AG04450 (cell line): ENCODE data around the gene RHEX. TPM values are rescaled to one million over a fixed set of nuclear protein-coding genes. Genes with fewer than 3 reads are reported as not detected.

Experiments
- CTCF ChIA-PET: fragments of 300-600, 350-600 bp; formaldehyde crosslinking; extraction: SDS; loops from one replicate; lab custom pipeline; 2022; ENCODE audit warnings: antibody characterized with exemption, inconsistent platforms; lab: Charles Lee
- POLR2A ChIA-PET: fragments of 350-600 bp; formaldehyde crosslinking; extraction: SDS; loops from one replicate; lab custom pipeline; 2021; ENCODE audit warnings: antibody characterized with exemption, inconsistent platforms; lab: Yijun Ruan, JAX
- DNase-seq: peaks from one replicate; pipeline ENCODE4 v3.0.0-alpha.2; 2011; ENCODE audit warnings: low read depth, low spot score
- H3K27ac ChIP-seq: one replicate; pipeline ENCODE4 v1.5.1; 2012; ENCODE audit warnings: low read depth, low read length, control low read depth
- H3K27me3 ChIP-seq: one replicate; pipeline ENCODE4 v1.6.0; 2012; ENCODE audit warnings: low read length; ENCODE audit not compliant: control insufficient read depth, insufficient read depth
- H3K4me3 ChIP-seq: 2 replicates; pipeline ENCODE4 v1.5.1; 2011; ENCODE audit warnings: mild to moderate bottlenecking, low read depth, low read length, control low read depth
- H3K9me3 ChIP-seq: 2 replicates; pipeline ENCODE4 v1.5.1; 2012; ENCODE audit warnings: low read length; ENCODE audit not compliant: control insufficient read depth, insufficient read depth
- polyA plus RNA-seq: library from polyadenylated mRNA; depleted of rRNA; stranded (reverse); fragments of >200 nt; gene quantifications from 2 replicates; pipeline ENCODE4 v1.2.3, GENCODE V29; 2011
- TF ChIP-seq, protein P1 (sequence below): IDR thresholded peaks from 2 replicates; pipeline ENCODE4 v1.5.1; 2011; ENCODE audit warnings: low read depth, low read length, control low read depth, inconsistent platforms

RHEX gene
- polyA plus RNA-seq, 1 experiment: not detected

DNA sequence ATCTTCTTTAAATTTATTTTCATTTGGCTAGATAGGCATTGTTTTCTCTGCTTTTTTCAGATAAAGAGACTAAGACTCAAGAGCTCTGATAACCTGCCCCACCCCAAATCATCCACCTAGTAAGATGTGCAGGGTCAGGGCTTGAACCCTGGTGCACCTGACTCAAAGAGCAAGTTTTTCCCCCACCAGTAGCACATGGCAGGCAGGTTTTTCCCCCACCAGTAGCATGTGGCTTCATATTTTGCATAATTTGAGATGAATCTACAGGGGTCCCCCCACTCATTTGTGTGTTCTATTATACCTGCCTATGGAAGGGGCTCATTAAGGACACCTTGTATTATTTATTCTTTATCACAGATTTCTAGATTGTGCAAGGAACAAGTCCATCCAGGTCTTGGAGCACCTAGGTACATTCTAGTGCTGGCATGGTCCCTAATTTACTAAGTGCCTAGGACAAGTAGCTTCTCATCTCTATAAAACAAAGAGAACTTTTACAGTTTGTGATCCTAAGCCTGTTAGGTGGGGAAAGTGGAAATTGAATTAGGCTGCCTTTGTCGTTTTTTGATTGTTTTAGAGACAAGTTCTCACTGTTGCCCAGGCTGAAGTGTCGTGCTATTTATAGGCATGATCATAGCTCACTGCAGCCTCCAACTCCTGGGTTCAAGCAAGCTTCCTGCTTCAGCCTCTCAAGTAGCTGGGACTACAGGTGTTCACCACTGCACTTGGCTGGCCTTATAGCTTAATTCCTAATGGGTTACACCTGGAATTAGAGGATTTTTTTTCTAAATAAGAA, 16.1 kb upstream of the RHEX start:
- Histone ChIP-seq H3K9me3 (peaks cover 2% of the 10 kb centered on the region; the same call in 1 of the 2 replicates), H3K27ac (no peak overlapping the region), H3K27me3 (peaks cover 60% of the 10 kb centered on the region), H3K4me3 (no peak overlapping the region)
- TF ChIP-seq, protein P1, sequence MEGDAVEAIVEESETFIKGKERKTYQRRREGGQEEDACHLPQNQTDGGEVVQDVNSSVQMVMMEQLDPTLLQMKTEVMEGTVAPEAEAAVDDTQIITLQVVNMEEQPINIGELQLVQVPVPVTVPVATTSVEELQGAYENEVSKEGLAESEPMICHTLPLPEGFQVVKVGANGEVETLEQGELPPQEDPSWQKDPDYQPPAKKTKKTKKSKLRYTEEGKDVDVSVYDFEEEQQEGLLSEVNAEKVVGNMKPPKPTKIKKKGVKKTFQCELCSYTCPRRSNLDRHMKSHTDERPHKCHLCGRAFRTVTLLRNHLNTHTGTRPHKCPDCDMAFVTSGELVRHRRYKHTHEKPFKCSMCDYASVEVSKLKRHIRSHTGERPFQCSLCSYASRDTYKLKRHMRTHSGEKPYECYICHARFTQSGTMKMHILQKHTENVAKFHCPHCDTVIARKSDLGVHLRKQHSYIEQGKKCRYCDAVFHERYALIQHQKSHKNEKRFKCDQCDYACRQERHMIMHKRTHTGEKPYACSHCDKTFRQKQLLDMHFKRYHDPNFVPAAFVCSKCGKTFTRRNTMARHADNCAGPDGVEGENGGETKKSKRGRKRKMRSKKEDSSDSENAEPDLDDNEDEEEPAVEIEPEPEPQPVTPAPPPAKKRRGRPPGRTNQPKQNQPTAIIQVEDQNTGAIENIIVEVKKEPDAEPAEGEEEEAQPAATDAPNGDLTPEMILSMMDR: no peak
- ChIA-PET POLR2A (no interaction called here), CTCF (interaction anchor here (1.0 to 1.1 kb wide), 2 partner anchors 51 to 60 kb away, joined by 3 to 5 read pairs; no protein-coding TSS in a partner anchor)
- no peak for DNase-seq

DNA sequence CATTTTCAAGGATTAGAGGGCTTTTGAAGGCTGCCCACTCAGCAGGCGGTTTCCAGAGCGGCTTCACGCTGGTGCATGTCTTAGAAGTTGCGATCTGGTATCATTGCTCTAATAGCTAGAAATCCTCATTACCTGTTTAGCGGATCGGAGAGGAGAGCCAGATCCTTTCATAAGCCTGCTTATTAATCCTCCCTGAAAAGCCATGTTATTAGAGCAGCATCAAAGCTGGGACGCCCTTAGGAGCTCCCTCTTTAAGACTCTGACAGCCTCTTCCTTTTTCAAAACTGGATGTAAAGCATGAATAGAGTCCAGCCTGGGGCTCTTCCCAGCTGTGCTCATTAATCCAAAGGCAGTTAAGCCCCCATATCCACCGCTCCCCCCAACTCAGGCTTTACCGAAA, 15.4 kb upstream of the RHEX start:
- ChIA-PET POLR2A (interaction anchor here (0.6 kb wide), 1 partner anchor 11 kb away, joined by 4 read pairs; no protein-coding TSS in a partner anchor), CTCF (interaction anchor here (0.9 to 1.0 kb wide), 2 partner anchors 52 to 60 kb away, joined by 3 read pairs; no protein-coding TSS in a partner anchor)
- H3K27ac ChIP-seq: no peak overlapping the region
- H3K4me3 ChIP-seq: no peak overlapping the region
- no peak for DNase-seq
- H3K27me3 ChIP-seq: peaks cover 58% of the 10 kb centered on the region
- H3K9me3 ChIP-seq: peaks cover 2% of the 10 kb centered on the region; the same call in 1 of the 2 replicates
- TF ChIP-seq, protein P1: no peak

DNA sequence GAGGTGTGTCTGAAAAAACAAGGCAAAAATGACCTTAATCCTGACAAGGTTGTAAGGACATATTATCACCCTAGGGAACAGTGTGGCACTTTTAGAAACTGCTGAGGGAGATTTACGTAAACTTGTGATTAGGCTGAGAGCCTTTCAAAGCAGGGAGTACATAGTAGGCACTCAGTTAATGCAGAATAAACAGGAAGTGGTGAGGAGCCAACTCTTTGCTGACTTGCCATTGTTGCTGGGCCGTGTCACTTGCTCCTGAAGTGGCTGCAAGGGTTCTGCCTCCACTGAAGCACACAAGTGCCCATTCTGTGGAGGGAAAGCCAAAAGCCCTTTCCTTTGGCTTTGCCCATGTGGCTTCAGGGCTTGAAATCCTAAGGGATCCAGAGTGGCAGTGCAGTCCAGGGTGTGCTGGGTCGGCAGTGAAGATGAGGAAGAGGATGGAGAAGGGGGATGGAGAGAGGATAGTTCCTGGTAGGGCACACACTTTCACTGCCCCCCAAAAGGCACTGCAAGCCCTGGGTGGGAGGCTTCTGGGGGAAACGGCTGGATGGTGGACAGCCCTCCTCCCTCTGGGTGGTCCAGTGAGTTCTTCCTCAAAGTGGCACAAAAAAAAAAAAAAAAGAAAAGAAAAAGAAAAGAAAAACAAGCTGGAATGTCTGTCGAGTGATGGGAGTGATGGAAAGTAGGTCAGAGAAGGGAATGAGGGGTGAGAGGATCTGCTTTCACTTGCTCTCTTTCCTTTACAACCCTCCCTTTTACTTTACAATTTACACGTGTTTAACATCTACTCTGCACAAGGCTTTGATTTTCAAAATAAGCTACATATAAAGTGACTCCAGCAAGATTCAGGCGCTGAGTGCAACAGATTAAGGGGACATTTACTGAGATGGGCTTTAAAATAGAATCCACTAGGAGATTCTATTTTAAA, 13.7 kb upstream of the RHEX start:
- Histone ChIP-seq H3K27me3 (peaks cover 53% of the 10 kb centered on the region), H3K4me3 (no peak overlapping the region), H3K27ac (no peak overlapping the region), H3K9me3 (no peaks in the 10 kb centered on the region)
- TF ChIP-seq, protein P1: no peak
- ChIA-PET CTCF (interaction anchor here (1.2 kb wide), 1 partner anchor 9 kb away, joined by 4 read pairs; no protein-coding TSS in a partner anchor), POLR2A (no interaction called here)
- no peak for DNase-seq

DNA sequence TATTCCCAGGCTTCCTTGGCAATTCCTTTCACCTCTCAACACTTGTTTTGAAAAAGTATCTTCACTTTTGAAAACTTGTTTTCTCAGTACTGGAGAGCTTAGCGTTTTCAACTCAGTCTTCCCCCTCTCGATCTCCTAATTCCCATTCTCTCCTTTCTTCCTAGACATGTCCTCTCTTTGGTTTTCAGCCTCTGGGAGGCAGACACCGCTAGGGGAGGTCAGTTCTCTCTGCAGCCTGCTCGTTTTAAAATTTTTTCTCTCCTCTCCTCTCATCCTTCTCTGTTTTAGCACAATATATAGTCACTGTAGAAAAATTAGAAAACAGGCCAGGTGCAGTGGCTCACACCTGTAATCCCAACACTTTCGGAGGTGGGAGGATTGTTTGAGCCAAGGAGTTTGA, 12.6 kb upstream of the RHEX start:
- Histone ChIP-seq H3K27me3 (peaks cover 43% of the 10 kb centered on the region), H3K27ac (no peak overlapping the region), H3K4me3 (no peak overlapping the region), H3K9me3 (no peaks in the 10 kb centered on the region)
- TF ChIP-seq, protein P1: no peak
- DNase-seq: no peak
- ChIA-PET POLR2A (no interaction called here), CTCF (interaction anchor here (1.2 kb wide), 1 partner anchor 10 kb away, joined by 4 read pairs; no protein-coding TSS in a partner anchor)
